Smooth muscle cell (in vitro differentiated cells): ENCODE results near the gene ZNF773. TPM values are rescaled to one million over a fixed set of nuclear protein-coding genes. Genes with fewer than 3 reads are reported as not detected.

Experiments
- DNase-seq: peaks from one replicate; lab custom pipeline; 2025; ENCODE audit not compliant: unreplicated experiment; lab: John Stamatoyannopoulos, UW
- H2AFZ ChIP-seq: fragments of 200-600 bp; sonication (generic); 2 replicates; pipeline ENCODE4 v1.6.0; 2016; ENCODE audit warnings: antibody characterized with exemption, low read depth, mild to moderate bottlenecking
- H3F3A ChIP-seq: fragments of 200-600 bp; sonication (generic); 2 replicates; pipeline ENCODE4 v1.6.0; 2017; ENCODE audit warnings: antibody characterized with exemption, low read depth
- H3K27ac ChIP-seq: fragments of 200-600 bp; sonication (generic); 2 replicates; pipeline ENCODE4 v1.5.1; 2016; ENCODE audit warnings: low read depth, mild to moderate bottlenecking
- H3K27me3 ChIP-seq: fragments of 200-600 bp; sonication (generic); 2 replicates; pipeline ENCODE4 v1.6.1; 2016; ENCODE audit warnings: low read depth, mild to moderate bottlenecking
- H3K36me3 ChIP-seq: fragments of 200-600 bp; sonication (generic); 2 replicates; pipeline ENCODE4 v1.5.1; 2016; ENCODE audit warnings: low read depth
- H3K4me1 ChIP-seq: fragments of 200-600 bp; sonication (generic); 2 replicates; pipeline ENCODE4 v1.5.1; 2016; ENCODE audit warnings: low read depth
- H3K4me2 ChIP-seq: fragments of 200-600 bp; sonication (generic); 2 replicates; pipeline ENCODE4 v1.6.0; 2016; ENCODE audit warnings: mild to moderate bottlenecking
- H3K4me3 ChIP-seq: fragments of 200-600 bp; sonication (generic); 2 replicates; pipeline ENCODE4 v1.5.1; 2016; ENCODE audit warnings: mild to moderate bottlenecking
- H3K79me2 ChIP-seq: fragments of 200-600 bp; sonication (generic); 2 replicates; pipeline ENCODE4 v1.6.0; 2016; ENCODE audit warnings: low read depth, mild to moderate bottlenecking
- H3K9ac ChIP-seq: fragments of 200-600 bp; sonication (generic); 2 replicates; pipeline ENCODE4 v1.6.0; 2016; ENCODE audit warnings: low read depth
- H3K9me3 ChIP-seq: fragments of 200-600 bp; sonication (generic); replicated peaks from 2 replicates; pipeline ENCODE4 v1.5.1; 2016; ENCODE audit warnings: low read depth
- H4K20me1 ChIP-seq: fragments of 200-600 bp; sonication (generic); 2 replicates; pipeline ENCODE4 v1.6.0; 2016; ENCODE audit warnings: low read depth
- CTCF ChIP-seq: fragments of 200-600 bp; sonication (generic); IDR thresholded peaks from 2 replicates; pipeline ENCODE4 v1.5.1; 2017; ENCODE audit warnings: borderline replicate concordance, mild to moderate bottlenecking, antibody characterized with exemption; ENCODE audit not compliant: insufficient read depth, poor library complexity, severe bottlenecking
- WGBS: methylation state at CpG from one replicate; pipeline ENCODE4 v1.1.7; 2016; ENCODE audit warnings: low lambda C conversion rate; 5-methylcytosine and 5-hydroxymethylcytosine counted together
- polyA plus RNA-seq: library from polyadenylated mRNA; unstranded; fragments of >200 nt; fragmentation: Nextera tagmentation; extraction: Ambion mirVana; gene quantifications from 2 replicates; pipeline ENCODE4 v1.2.1, GENCODE V29; 2016
- small RNA-seq: library from RNA; depleted of rRNA; stranded (forward); fragments of <200 nt; gene quantifications from one replicate; pipeline ENCODE3, GENCODE V24; 2014
- total RNA-seq: library from RNA; depleted of rRNA; stranded (reverse); fragments of >200 nt; gene quantifications from 2 replicates; pipeline ENCODE4 v1.2.3, GENCODE V29; 2014

ZNF773 gene
- total and polyA plus RNA-seq, 2 experiments from 2014 or later, result 7.3 to 17.2 TPM

GRCh38 chr19:57552432-57552831, 52.7 kb downstream of the ZNF773 start:
- no peaks in the 10 kb centered on the region for H3K4me1 ChIP-seq
- H3K9ac ChIP-seq, result no peak overlapping the region
- H2AFZ ChIP-seq, result no peak overlapping the region
- no peaks in the 10 kb centered on the region for H3K27me3 ChIP-seq
- no peak for TF ChIP-seq CTCF
- no peaks in the 10 kb centered on the region for H4K20me1 ChIP-seq
- H3F3A ChIP-seq, result no peaks in the 10 kb centered on the region
- no peak overlapping the region for H3K4me3 ChIP-seq
- DNase-seq, result no peak
- H3K9me3 ChIP-seq, result peaks cover 18% of the 10 kb centered on the region
- WGBS, result 98% methylated on average over 2 of the region's 2 CpGs
- peaks cover under 1% of the 10 kb centered on the region for H3K79me2 ChIP-seq
- H3K4me2 ChIP-seq, result no peak overlapping the region
- H3K36me3 ChIP-seq, result peaks cover 78% of the 10 kb centered on the region
- no peak overlapping the region for H3K27ac ChIP-seq

- no peaks in the 10 kb centered on the region for H3K27me3 ChIP-seq
- peaks cover 27% of the 10 kb centered on the region for H3K36me3 ChIP-seq
- H3K9me3 ChIP-seq, result peaks cover 12% of the 10 kb centered on the region
- no peak for TF ChIP-seq CTCF
- peaks cover 21% of the 10 kb centered on the region for H3K79me2 ChIP-seq
- H3K4me2 ChIP-seq, result peak overlapping the region; percentile 89
- no peak for DNase-seq
- H3K4me3 ChIP-seq, result no peak overlapping the region
- WGBS, result 94% methylated on average over 5 of the region's 5 CpGs
- H4K20me1 ChIP-seq, result no peaks in the 10 kb centered on the region
- no peak overlapping the region for H3K27ac ChIP-seq
- H3K9ac ChIP-seq, result no peak overlapping the region
- no peaks in the 10 kb centered on the region for H3F3A ChIP-seq
- no peak overlapping the region for H2AFZ ChIP-seq
- H3K4me1 ChIP-seq, result peaks cover 7% of the 10 kb centered on the region
These were observed 57.9 kb downstream of the ZNF773 start for GRCh38 chr19:57557659-57558058.

Small RNA genes lying within 50 kb of the gene (small RNA-seq; reads per million reads assigned to genes)
- not detected for gene VN1R107P

Other genes with a start within 250 kb of the ZNF773 start
- gene ZNF460, start 219.5 kb upstream of the ZNF773 start, total RNA-seq, result 85.2 and 103 TPM in 2 replicates
- 1.7 and 3.5 TPM in 2 replicates for gene ZNF460, start 219.5 kb upstream of the ZNF773 start, polyA plus RNA-seq
- gene ZNF543, start 179.5 kb upstream of the ZNF773 start, total RNA-seq, result 5.1 and 7.5 TPM in 2 replicates
- 1.1 and 1.4 TPM in 2 replicates for gene ZNF543, start 179.5 kb upstream of the ZNF773 start, polyA plus RNA-seq
- 6.8 and 9.6 TPM in 2 replicates for gene ZNF304, start 148.7 kb upstream of the ZNF773 start, total RNA-seq
- 3.5 and 3.9 TPM in 2 replicates for gene ZNF304, start 148.7 kb upstream of the ZNF773 start, polyA plus RNA-seq
- 25.4 and 34.4 TPM in 2 replicates for gene TRAPPC2B, start 136.4 kb upstream of the ZNF773 start, total RNA-seq
- 36.3 and 42.6 TPM in 2 replicates for gene TRAPPC2B, start 136.4 kb upstream of the ZNF773 start, polyA plus RNA-seq
- gene ZNF547, start 136.4 kb upstream of the ZNF773 start, total RNA-seq, result 4.0 and 4.9 TPM in 2 replicates
- gene ZNF547, start 136.4 kb upstream of the ZNF773 start, polyA plus RNA-seq, result 0.71 and 2.5 TPM in 2 replicates
- 26.9 and 27.3 TPM in 2 replicates for gene ZNF548, start 110.1 kb upstream of the ZNF773 start, total RNA-seq
- gene ZNF548, start 110.1 kb upstream of the ZNF773 start, polyA plus RNA-seq, result 12.3 and 13.1 TPM in 2 replicates
- 4.3 and 7.0 TPM in 2 replicates for gene ZNF17, start 88.8 kb upstream of the ZNF773 start, total RNA-seq
- 0.95 and 3.1 TPM in 2 replicates for gene ZNF17, start 88.8 kb upstream of the ZNF773 start, polyA plus RNA-seq
- gene ZNF749, start 64.6 kb upstream of the ZNF773 start, total RNA-seq, result 4.0 and 9.4 TPM in 2 replicates
- 1.6 and 3.1 TPM in 2 replicates for gene ZNF749, start 64.6 kb upstream of the ZNF773 start, polyA plus RNA-seq
- gene VN1R1, start 42.8 kb upstream of the ZNF773 start, total RNA-seq, result 0.45 and 0.67 TPM in 2 replicates
- gene VN1R1, start 42.8 kb upstream of the ZNF773 start, polyA plus RNA-seq, result 0.50 TPM in 1 of 2 replicates, not detected in the other
- 8.2 and 11.2 TPM in 2 replicates for gene ZNF772, start 22.4 kb upstream of the ZNF773 start, total RNA-seq
- gene ZNF772, start 22.4 kb upstream of the ZNF773 start, polyA plus RNA-seq, result 1.4 and 2.1 TPM in 2 replicates
- gene ZNF419, start 12.2 kb upstream of the ZNF773 start, total RNA-seq, result 11.5 and 20.5 TPM in 2 replicates
- gene ZNF419, start 12.2 kb upstream of the ZNF773 start, polyA plus RNA-seq, result 9.4 and 9.8 TPM in 2 replicates
- gene ZNF549, start 27.4 kb downstream of the ZNF773 start, total RNA-seq, result 7.0 TPM in 2 replicates
- 4.4 and 4.7 TPM in 2 replicates for gene ZNF549, start 27.4 kb downstream of the ZNF773 start, polyA plus RNA-seq
- gene ZNF550, start 59.9 kb downstream of the ZNF773 start, total RNA-seq, result 5.1 and 6.3 TPM in 2 replicates
- gene ZNF550, start 59.9 kb downstream of the ZNF773 start, polyA plus RNA-seq, result 3.6 and 5.9 TPM in 2 replicates
- gene ZNF416, start 79.0 kb downstream of the ZNF773 start, total RNA-seq, result 5.4 and 6.6 TPM in 2 replicates
- 3.6 TPM in 2 replicates for gene ZNF416, start 79.0 kb downstream of the ZNF773 start, polyA plus RNA-seq
- gene ZIK1, start 84.2 kb downstream of the ZNF773 start, total RNA-seq, result 6.5 and 9.1 TPM in 2 replicates
- gene ZIK1, start 84.2 kb downstream of the ZNF773 start, polyA plus RNA-seq, result 4.6 and 6.6 TPM in 2 replicates
- 3.0 and 3.2 TPM in 2 replicates for gene ZNF530, start 99.9 kb downstream of the ZNF773 start, total RNA-seq
- gene ZNF530, start 99.9 kb downstream of the ZNF773 start, polyA plus RNA-seq, result 3.5 and 3.7 TPM in 2 replicates
- 25.8 and 27.6 TPM in 2 replicates for gene ZNF134, start 114.3 kb downstream of the ZNF773 start, total RNA-seq
- 7.0 and 9.0 TPM in 2 replicates for gene ZNF134, start 114.3 kb downstream of the ZNF773 start, polyA plus RNA-seq
- gene ZNF211, start 133.2 kb downstream of the ZNF773 start, total RNA-seq, result 14.1 and 15.7 TPM in 2 replicates
- 10.5 and 12.1 TPM in 2 replicates for gene ZNF211, start 133.2 kb downstream of the ZNF773 start, polyA plus RNA-seq
- 0.27 TPM in 1 of 2 replicates, not detected in the other for gene ZSCAN4, start 169.0 kb downstream of the ZNF773 start, total RNA-seq
- gene ZSCAN4, start 169.0 kb downstream of the ZNF773 start, polyA plus RNA-seq, result 0.38 TPM in 1 of 2 replicates, not detected in the other
- gene ZNF551, start 182.0 kb downstream of the ZNF773 start, total RNA-seq, result 8.2 and 11.1 TPM in 2 replicates
- 1.1 and 1.6 TPM in 2 replicates for gene ZNF551, start 182.0 kb downstream of the ZNF773 start, polyA plus RNA-seq
- gene ZNF154, start 209.3 kb downstream of the ZNF773 start, total RNA-seq, result 7.3 and 9.6 TPM in 2 replicates
- gene ZNF154, start 209.3 kb downstream of the ZNF773 start, polyA plus RNA-seq, result 3.3 and 8.1 TPM in 2 replicates
- gene ZNF671, start 227.7 kb downstream of the ZNF773 start, total RNA-seq, result 4.7 and 7.0 TPM in 2 replicates
- 5.2 and 5.5 TPM in 2 replicates for gene ZNF671, start 227.7 kb downstream of the ZNF773 start, polyA plus RNA-seq
- 12.7 and 13.6 TPM in 2 replicates for gene ZNF776, start 246.9 kb downstream of the ZNF773 start, total RNA-seq
- 4.4 and 8.9 TPM in 2 replicates for gene ZNF776, start 246.9 kb downstream of the ZNF773 start, polyA plus RNA-seq